ENCODE measurements around the gene ITPR3.

GRCh38 chr6:33711140-33712129 is 90.3 kb downstream of the ITPR3 start, which contains the start of gene UQCC2:
- TF ChIP-seq CTCF (conservative IDR thresholded peaks at IDR 0.05; ENCODE audit: low read length): peak; percentile 80
- no peak for TF ChIP-seq EZH2phosphoT487 (IDR thresholded peaks at IDR 0.05; ENCODE audit: borderline replicate concordance, low read depth, low read length)
